Measurements from ENCODE around the gene PDGFC.

Gene PDGFC

GRCh38 chr4:156956359-156956758, 15.2 kb downstream of the PDGFC start:
- Mint-ChIP-seq H3K4me1 (peaks cover 80% of the 10 kb centered on the region), H3K4me3 (no peak overlapping the region), H3K36me3 (ENCODE audit: low read depth) (peaks cover 6% of the 10 kb centered on the region), H3K9me3 (peaks cover 4% of the 10 kb centered on the region), H3K27ac (peak overlapping the region in 1 of 3 experiments; percentile 48), H3K27me3 (ENCODE audit: low read depth) (no peaks in the 10 kb centered on the region)
- TF ChIP-seq, protein P1, sequence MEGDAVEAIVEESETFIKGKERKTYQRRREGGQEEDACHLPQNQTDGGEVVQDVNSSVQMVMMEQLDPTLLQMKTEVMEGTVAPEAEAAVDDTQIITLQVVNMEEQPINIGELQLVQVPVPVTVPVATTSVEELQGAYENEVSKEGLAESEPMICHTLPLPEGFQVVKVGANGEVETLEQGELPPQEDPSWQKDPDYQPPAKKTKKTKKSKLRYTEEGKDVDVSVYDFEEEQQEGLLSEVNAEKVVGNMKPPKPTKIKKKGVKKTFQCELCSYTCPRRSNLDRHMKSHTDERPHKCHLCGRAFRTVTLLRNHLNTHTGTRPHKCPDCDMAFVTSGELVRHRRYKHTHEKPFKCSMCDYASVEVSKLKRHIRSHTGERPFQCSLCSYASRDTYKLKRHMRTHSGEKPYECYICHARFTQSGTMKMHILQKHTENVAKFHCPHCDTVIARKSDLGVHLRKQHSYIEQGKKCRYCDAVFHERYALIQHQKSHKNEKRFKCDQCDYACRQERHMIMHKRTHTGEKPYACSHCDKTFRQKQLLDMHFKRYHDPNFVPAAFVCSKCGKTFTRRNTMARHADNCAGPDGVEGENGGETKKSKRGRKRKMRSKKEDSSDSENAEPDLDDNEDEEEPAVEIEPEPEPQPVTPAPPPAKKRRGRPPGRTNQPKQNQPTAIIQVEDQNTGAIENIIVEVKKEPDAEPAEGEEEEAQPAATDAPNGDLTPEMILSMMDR (IDR thresholded peaks at IDR 0.05; ENCODE audit: unreplicated experiment in 3 of 3): no peak

GRCh38 chr4:156954587-156954986, 17.0 kb downstream of the PDGFC start:
- no peak overlapping the region for H3K4me3 Mint-ChIP-seq
- no peaks in the 10 kb centered on the region for H3K27me3 Mint-ChIP-seq (ENCODE audit: low read depth)
- peak overlapping the region; percentile 76 to 95 (median 83) for H3K27ac Mint-ChIP-seq
- H3K9me3 Mint-ChIP-seq: peaks cover 4% of the 10 kb centered on the region
- peaks cover 83% of the 10 kb centered on the region for H3K4me1 Mint-ChIP-seq
- H3K36me3 Mint-ChIP-seq (ENCODE audit: low read depth): peaks cover 6% of the 10 kb centered on the region
- TF ChIP-seq, protein P1 (IDR thresholded peaks at IDR 0.05; ENCODE audit: unreplicated experiment in 3 of 3): no peak

GRCh38 chr4:156953951-156954350, 17.6 kb downstream of the PDGFC start:
- peaks cover 4% of the 10 kb centered on the region for H3K9me3 Mint-ChIP-seq
- H3K4me1 Mint-ChIP-seq: peaks cover 83% of the 10 kb centered on the region
- peak overlapping the region; percentile 83 to 95 (median 93) for H3K27ac Mint-ChIP-seq
- H3K36me3 Mint-ChIP-seq (ENCODE audit: low read depth): peaks cover 6% of the 10 kb centered on the region
- H3K27me3 Mint-ChIP-seq (ENCODE audit: low read depth): no peaks in the 10 kb centered on the region
- peak overlapping the region in 1 of 3 experiments; percentile 7 for H3K4me3 Mint-ChIP-seq
- TF ChIP-seq, protein P1 (IDR thresholded peaks at IDR 0.05; ENCODE audit: unreplicated experiment in 3 of 3): no peak

DNA sequence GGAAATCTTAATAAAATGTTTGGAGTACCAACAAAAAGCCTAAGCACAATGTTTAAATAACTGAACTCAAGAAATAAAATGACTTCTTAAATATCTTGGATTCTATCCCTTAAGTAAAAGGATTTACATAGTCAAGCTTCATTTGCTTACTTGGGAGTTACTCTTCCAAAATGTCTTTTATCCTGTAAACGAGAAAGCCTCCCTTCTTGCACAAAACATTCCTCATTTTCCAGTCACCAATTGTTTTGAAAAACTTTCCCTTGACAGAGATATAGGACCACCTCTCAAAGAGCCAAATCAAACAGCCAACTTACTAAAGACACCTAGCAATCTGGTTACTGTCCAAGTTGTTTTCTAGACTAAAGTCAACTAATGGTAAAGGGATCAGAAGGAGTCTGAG, 18.6 kb downstream of the PDGFC start:
- peaks cover 6% of the 10 kb centered on the region for H3K36me3 Mint-ChIP-seq (ENCODE audit: low read depth)
- peak overlapping the region; percentile 37 to 40 (median 38) for H3K4me3 Mint-ChIP-seq
- no peaks in the 10 kb centered on the region for H3K27me3 Mint-ChIP-seq (ENCODE audit: low read depth)
- peaks cover 83% of the 10 kb centered on the region for H3K4me1 Mint-ChIP-seq
- H3K27ac Mint-ChIP-seq: peak overlapping the region; percentile 83 to 95 (median 93)
- TF ChIP-seq, protein P1 (IDR thresholded peaks at IDR 0.05; ENCODE audit: unreplicated experiment in 3 of 3): no peak
- H3K9me3 Mint-ChIP-seq: peaks cover 4% of the 10 kb centered on the region

- Mint-ChIP-seq H3K4me1 (peaks cover 83% of the 10 kb centered on the region), H3K4me3 (peak overlapping the region in 1 of 3 experiments; percentile 14), H3K36me3 (ENCODE audit: low read depth) (peaks cover 3% of the 10 kb centered on the region), H3K27ac (peak overlapping the region; percentile 83 to 95 (median 93)), H3K9me3 (peaks cover 2% of the 10 kb centered on the region), H3K27me3 (ENCODE audit: low read depth) (no peaks in the 10 kb centered on the region)
- TF ChIP-seq, protein P1 (IDR thresholded peaks at IDR 0.05; ENCODE audit: unreplicated experiment in 3 of 3): no peak
Observed at GRCh38 chr4:156952078-156952759, 19.4 kb downstream of the PDGFC start.

- TF ChIP-seq, protein P1 (IDR thresholded peaks at IDR 0.05; ENCODE audit: unreplicated experiment in 3 of 3): no peak
- no peaks in the 10 kb centered on the region for H3K27me3 Mint-ChIP-seq (ENCODE audit: low read depth)
Observed at GRCh38 chr4:156950948-156951347, 20.7 kb downstream of the PDGFC start.

More at GRCh38 chr4:156950948-156951347, 20.7 kb downstream of the PDGFC start:
- H3K27ac Mint-ChIP-seq: peak overlapping the region; percentile 83 to 95 (median 93)
- no peaks in the 10 kb centered on the region for H3K9me3 Mint-ChIP-seq
- peaks cover 91% of the 10 kb centered on the region for H3K4me1 Mint-ChIP-seq
- H3K4me3 Mint-ChIP-seq: peak overlapping the region; percentile 14 to 43 (median 14)
- H3K36me3 Mint-ChIP-seq (ENCODE audit: low read depth): no peaks in the 10 kb centered on the region
